GF-D8 (cell line): ENCODE results near the gene INPP4B.

ENCODE experiments used
- DNase-seq: peaks from one replicate; lab custom pipeline; 2025; lab: John Stamatoyannopoulos, UW

INPP4B gene

DNA sequence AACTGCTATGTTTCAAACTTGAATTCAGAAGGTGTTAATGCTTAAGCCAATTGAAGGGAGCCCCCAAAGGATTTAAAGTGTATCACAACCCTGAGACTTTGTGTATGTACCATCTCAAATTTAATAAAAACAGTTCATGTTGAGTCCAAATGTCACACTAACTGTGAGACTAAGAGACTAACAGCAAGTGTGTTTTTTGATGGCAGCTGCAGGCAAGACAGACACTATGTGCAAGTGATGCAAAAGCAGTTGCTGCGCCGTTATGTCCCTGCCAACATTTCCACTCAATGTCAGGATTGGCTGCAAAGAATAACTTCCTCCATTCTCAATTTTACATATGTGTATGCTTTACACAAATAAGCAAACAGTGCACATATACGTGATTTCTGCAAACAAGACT lies 615.1 kb downstream of the INPP4B start:
- no peak for DNase-seq

DNA sequence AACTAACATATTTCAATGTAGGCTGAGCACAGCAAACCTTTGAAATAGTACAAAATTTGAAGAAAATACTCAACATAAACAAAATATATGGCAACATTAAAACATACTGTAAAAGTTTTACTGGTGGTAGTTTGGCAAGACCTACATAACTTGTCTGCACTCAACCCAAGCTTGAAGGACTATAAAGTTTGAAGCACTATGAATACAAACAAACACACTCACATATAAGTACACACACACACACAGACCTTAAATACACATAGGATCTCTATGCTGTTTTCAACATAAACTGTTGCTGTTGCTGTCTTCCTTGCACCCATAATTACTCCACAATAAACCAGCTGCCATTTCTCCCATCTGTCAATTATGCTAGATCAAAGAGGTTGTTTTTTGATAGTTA lies 620.1 kb downstream of the INPP4B start:
- no peak for DNase-seq

GRCh38 chr4:142222127-142222526 lies 624.0 kb downstream of the INPP4B start:
- DNase-seq = no peak

- DNase-seq = no peak
These were observed 627.4 kb downstream of the INPP4B start for GRCh38 chr4:142218726-142219125.

DNA sequence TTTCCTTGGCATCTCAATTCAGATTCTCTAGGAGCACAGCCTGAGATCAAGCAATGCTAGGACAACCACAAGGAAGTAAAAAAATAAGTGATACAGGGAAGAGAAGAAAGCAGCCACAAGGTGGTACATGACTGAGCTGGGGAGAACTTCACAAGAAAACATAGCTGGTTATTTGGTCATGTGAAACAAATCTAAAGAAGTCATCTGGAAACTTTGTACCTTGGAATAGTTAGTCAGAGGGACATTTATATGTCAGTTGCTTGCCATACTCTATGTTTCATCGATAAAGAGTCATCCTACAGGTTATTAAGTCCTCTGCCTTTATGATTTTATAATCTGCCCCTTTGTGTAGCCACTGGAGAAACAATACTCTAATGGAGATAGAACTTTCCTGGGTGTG lies 634.7 kb downstream of the INPP4B start:
- no peak for DNase-seq

- no peak for DNase-seq
These were observed 642.6 kb downstream of the INPP4B start for GRCh38 chr4:142203505-142203904.

GRCh38 chr4:142202404-142203332 lies 643.4 kb downstream of the INPP4B start:
- no peak for DNase-seq

GRCh38 chr4:142201041-142201440 lies 645.1 kb downstream of the INPP4B start:
- DNase-seq = no peak

- no peak for DNase-seq
These were observed 651.2 kb downstream of the INPP4B start for GRCh38 chr4:142194905-142195304.

DNA sequence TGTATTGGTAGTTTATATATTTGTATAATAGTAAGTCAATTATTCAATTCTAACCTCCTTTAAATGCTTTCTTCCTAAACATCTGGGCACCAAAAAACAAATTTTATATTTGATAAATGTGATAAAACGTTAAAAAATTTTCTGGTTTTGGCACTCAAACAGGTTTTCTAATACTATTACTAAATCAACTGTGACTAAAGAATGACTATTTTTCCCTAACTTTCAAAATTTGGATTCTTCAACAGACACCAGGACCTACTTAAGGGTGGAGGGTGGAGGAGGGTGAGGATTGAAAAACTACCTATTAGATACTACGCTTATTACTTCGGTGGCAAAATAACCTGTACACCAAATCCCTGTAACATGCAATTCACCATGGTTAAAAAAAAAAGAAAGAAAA lies 654.2 kb downstream of the INPP4B start:
- DNase-seq = no peak

DNA sequence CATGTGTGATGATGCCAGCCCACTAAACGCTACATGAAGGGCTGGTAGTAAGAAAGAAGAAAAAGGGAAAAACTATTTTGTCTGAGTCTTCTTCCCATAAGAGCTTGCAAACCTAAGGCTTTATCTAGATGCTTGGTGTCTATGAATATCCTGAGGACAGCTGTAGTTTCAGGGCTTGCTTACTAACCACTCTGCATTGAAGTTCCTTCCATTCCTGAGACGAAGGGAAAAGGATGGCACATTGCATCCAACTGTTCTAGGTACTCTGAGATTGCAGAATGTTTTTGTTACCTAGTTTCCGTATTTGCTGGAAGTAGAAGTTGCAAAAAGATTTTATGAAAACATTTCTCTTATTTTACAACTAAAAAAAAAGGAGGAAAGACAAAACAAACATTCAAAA lies 665.1 kb downstream of the INPP4B start:
- DNase-seq = no peak

DNA sequence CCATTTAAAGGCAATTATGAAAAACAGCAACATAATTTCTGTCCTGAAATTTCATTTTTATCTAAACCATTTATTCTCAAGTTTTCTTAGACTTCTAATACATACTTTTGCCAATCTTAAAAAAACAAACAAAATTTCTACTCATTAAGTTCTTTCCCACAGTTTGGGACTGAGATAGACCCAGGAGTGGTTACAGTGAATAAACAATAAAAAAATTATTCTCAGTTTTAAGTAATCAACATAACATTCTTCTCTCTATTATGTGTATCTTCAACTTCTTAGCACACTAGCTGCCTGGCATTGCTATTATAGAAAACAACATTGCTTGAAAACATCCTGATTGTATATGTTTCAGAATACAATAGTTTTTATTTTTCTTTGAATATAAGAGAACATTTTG lies 676.9 kb downstream of the INPP4B start:
- no peak for DNase-seq

GRCh38 chr4:142168181-142168580 lies 677.9 kb downstream of the INPP4B start:
- DNase-seq = no peak

GRCh38 chr4:142164767-142165500 lies 681.2 kb downstream of the INPP4B start:
- DNase-seq = no peak

GRCh38 chr4:142161086-142161485 lies 685.0 kb downstream of the INPP4B start:
- no peak for DNase-seq

DNA sequence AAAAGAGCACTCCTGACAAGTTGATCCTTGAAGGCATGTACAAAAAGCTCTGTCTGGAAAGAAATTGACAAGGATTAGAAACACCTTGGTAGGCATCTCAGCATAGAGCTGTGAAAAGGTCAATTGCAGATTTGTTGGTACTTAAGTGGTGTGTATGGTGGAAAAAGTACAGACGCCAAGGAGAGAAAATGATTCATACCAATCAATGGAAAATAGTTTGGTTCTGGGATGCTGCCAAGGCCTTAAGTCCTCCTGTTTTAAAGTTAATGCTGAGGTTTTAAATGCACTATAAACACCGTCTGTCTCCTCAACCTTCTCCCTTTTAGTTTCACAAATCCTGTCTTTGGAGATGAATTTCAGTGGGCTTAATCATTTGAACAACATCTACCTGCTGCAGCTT lies 685.6 kb downstream of the INPP4B start:
- DNase-seq = no peak

DNA sequence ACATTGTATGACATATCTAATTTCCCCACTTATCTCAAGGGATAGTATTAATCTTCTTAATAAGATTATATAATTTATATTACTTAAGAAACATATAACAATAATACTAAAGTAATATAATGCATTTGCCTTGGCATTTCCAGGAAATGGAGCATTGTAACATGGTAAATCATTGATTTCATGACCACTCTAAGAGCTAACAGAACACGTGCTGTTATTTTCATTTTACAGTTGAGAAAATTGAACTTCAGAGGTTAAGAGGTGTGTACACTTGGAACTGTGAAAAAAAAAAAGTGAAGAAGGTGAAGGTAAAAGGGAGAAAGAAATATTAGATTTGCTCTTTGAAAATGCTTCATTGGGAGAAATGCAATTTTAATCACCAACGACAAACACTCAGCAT lies 687.1 kb downstream of the INPP4B start:
- DNase-seq = no peak

DNA sequence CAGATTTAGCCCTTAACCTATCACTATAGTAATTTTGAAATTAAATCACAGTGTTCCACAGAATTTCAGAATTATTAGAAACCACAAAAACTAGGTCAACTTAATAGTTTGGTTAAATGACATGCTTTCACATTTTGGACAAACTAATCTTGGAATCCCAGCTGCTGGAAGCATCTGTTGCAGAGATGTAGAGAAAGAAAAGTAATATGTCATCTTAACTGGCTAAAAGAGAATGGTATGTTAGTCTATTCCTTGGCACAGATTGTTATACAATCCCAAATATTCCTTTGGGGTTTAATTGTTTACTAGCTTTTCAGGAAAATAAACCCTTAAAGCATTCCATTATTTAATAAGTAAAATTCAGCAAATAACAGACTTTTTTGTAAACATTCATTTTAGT lies 689.8 kb downstream of the INPP4B start:
- no peak for DNase-seq

DNA sequence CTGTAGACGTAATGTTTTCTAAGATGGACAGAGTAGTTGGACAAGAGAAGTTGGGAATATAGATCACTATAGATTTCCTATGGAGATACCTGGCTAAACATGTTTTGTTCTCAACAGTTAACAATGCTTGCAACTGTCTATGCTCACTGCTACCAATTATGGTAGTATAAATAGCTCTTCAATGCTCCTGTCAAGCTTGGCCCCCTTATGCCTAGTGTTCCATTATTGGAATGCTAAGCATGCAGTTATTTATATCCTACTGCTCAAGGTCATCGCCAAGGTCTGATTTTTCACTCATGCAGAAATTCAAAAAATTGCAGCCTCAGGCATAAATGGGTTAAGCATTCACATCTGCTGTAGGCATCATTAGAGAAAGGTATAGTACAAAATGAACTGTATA lies 690.8 kb downstream of the INPP4B start:
- DNase-seq = no peak

- no peak for DNase-seq
These were observed 695.6 kb downstream of the INPP4B start for GRCh38 chr4:142150483-142150882.

DNA sequence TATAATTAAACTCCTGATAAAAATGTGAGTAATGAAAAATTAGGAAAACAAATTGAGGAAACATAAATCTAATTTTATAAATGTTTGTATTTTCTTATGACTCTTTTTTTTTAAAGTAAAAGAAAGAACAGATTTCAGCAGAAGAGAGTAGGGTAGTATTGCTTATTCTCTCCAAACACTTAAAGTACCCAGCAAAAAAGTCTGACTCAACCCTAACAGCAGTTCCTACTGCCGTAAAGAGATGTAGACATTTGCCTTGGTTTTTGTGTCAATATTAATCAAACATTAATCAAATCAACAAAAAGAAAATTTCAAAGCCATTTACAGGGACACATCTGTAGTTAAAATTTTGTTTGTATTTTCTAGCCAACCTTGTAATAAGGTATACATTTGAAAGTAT lies 701.3 kb downstream of the INPP4B start:
- no peak for DNase-seq

GRCh38 chr4:142142366-142143054 lies 703.6 kb downstream of the INPP4B start:
- DNase-seq = no peak

DNA sequence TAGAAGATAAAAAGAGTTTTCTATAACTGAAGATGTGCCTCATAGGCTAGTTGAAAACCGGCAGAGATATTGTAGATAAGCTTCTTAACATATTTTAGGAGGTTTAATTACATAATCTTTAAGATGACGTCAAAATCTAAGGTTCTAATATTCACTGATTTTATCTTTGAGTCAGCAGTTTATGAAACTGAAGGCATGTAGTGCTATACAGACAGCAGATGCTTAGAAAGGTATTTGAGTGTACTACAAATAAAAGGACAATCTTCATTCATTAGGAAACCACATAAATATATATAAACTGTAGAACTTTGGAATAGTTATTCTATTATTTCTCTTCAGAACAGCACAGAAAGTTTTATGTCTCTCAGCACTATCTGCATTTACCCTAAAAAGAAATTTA lies 704.9 kb downstream of the INPP4B start:
- DNase-seq = no peak
